Adrenal gland (tissue), 5 donors: ENCODE data around the gene ZNF850.

Experiments used
- CTCF ChIP-seq, 6 experiments: fragments of 450-650 bp in 4 of 6; fragments of 200-600 bp in 2 of 6; sonication (generic) in 1 of 6; IDR thresholded peaks; 1 replicate in 5 of 6; 2 replicates in 1 of 6; pipeline versions ENCODE4 v1.5.1 to v1.8.0; 2016 to 2021; ENCODE audit warnings: antibody characterized with exemption in 6 of 6, mild to moderate bottlenecking in 2 of 6, moderate library complexity in 1 of 6
- POLR2A ChIP-seq, 2 donors: fragments of 450-650 bp; IDR thresholded peaks; one replicate each; pipeline ENCODE4 v1.6.1; 2017; ENCODE audit warnings: antibody characterized with exemption in 2 of 2, mild to moderate bottlenecking in 2 of 2, moderate library complexity in 1 of 2
- donor health status: DM: no; HTN: no; CAD: no.

- TF ChIP-seq CTCF (IDR thresholded peaks at IDR 0.05) (no peak), POLR2A (IDR thresholded peaks at IDR 0.05) (no peak)
Measured at GRCh38 chr19:36719687-36720556, 52.7 kb downstream of the ZNF850 start.
